Stimulated activated CD4-positive, alpha-beta T cell treated with anti-CD3 and anti-CD28 coated beads, Interleukin-12 subunit alpha, Interleukin-12 subunit beta, amount 100 ng/mL, for 4 hours (primary cell): ENCODE measurements around the gene CEBPG.

Experiments
- DNase-seq: peaks from one replicate; pipeline ENCODE4 v3.0.0-alpha.2; 2020

Gene CEBPG

GRCh38 chr19:33355535-33355934, 18.0 kb upstream of the CEBPG start:
- DNase-seq, result no peak

GRCh38 chr19:33357556-33357955, 16.0 kb upstream of the CEBPG start:
- no peak for DNase-seq

GRCh38 chr19:33358408-33358807, 15.1 kb upstream of the CEBPG start:
- DNase-seq, result no peak

- no peak for DNase-seq
Measured at GRCh38 chr19:33359581-33359980, 13.9 kb upstream of the CEBPG start.

GRCh38 chr19:33362508-33363228, 10.8 kb upstream of the CEBPG start:
- no peak for DNase-seq

- DNase-seq, result no peak
Measured at GRCh38 chr19:33363476-33363875, 10.0 kb upstream of the CEBPG start.

GRCh38 chr19:33365691-33366090, 7.8 kb upstream of the CEBPG start:
- DNase-seq, result no peak

GRCh38 chr19:33366127-33366526, 7.4 kb upstream of the CEBPG start:
- no peak for DNase-seq

- no peak for DNase-seq
Measured at GRCh38 chr19:33366897-33367296, 6.6 kb upstream of the CEBPG start.

GRCh38 chr19:33368074-33368864, 5.2 kb upstream of the CEBPG start:
- DNase-seq, result no peak

GRCh38 chr19:33370783-33371182, 2.7 kb upstream of the CEBPG start:
- no peak for DNase-seq

- DNase-seq, result no peak
Measured at GRCh38 chr19:33374236-33374714, 766 bp downstream of the CEBPG start.

GRCh38 chr19:33375156-33375836, 1.8 kb downstream of the CEBPG start:
- DNase-seq, result no peak

- DNase-seq, result no peak
Measured at GRCh38 chr19:33375837-33376159, 2.3 kb downstream of the CEBPG start.

- no peak for DNase-seq
Measured at GRCh38 chr19:33376423-33376822, 2.9 kb downstream of the CEBPG start.

- no peak for DNase-seq
Measured at GRCh38 chr19:33376941-33377557, 3.5 kb downstream of the CEBPG start.

- no peak for DNase-seq
Measured at GRCh38 chr19:33377586-33378475, 4.3 kb downstream of the CEBPG start.

GRCh38 chr19:33379151-33379829, 5.8 kb downstream of the CEBPG start:
- no peak for DNase-seq

GRCh38 chr19:33381101-33381500, 7.6 kb downstream of the CEBPG start:
- DNase-seq, result no peak

GRCh38 chr19:33382006-33382405, 8.5 kb downstream of the CEBPG start:
- DNase-seq, result no peak

GRCh38 chr19:33382982-33383381, 9.5 kb downstream of the CEBPG start:
- DNase-seq, result no peak
